Breast epithelium (tissue), 4 donors: ENCODE data around the gene CALR. TPM values are rescaled to one million over a fixed set of nuclear protein-coding genes. Genes with fewer than 3 reads are reported as not detected.
"Not testable (repeated sequence)": the region's sequence is repeated elsewhere in the genome, so short reads cannot be mapped to it uniquely, and the experiment has no call there.

Experiments
- DNase-seq, 2 donors: peaks; one replicate each; pipeline ENCODE4 v3.0.0-alpha.2; 2019; ENCODE audit warnings: low spot score in 2 of 2
- H3K27ac ChIP-seq, 2 donors: fragments of 200-600 bp; sonication (generic) in 1 of 2; one replicate each; pipeline ENCODE4 v1.5.1; 2016 to 2019; ENCODE audit warnings: mild to moderate bottlenecking in 1 of 2
- H3K27me3 ChIP-seq, 2 donors: fragments of 200-600 bp; sonication (generic) in 1 of 2; one replicate each; pipeline versions ENCODE4 v1.5.1 to v1.6.0; 2017 to 2019; ENCODE audit warnings: control low read depth in 1 of 2, mild to moderate bottlenecking in 1 of 2
- H3K36me3 ChIP-seq: fragments of 200-600 bp; one replicate; pipeline ENCODE4 v1.5.1; 2019
- H3K4me1 ChIP-seq, 2 donors: fragments of 200-600 bp; sonication (generic); one replicate each; pipeline ENCODE4 v1.5.1; 2016 to 2019; ENCODE audit warnings: control low read depth in 1 of 2
- H3K4me3 ChIP-seq, 3 donors: fragments of 200-600 bp; sonication (generic); 1 replicate in 2 of 3; 2 replicates in 1 of 3; pipeline ENCODE4 v1.5.1; 2016 to 2019; ENCODE audit warnings: mild to moderate bottlenecking in 3 of 3, moderate library complexity in 2 of 3
- H3K9me3 ChIP-seq, 2 donors: fragments of 200-600 bp; sonication (generic) in 1 of 2; one replicate each; pipeline ENCODE4 v1.5.1; 2016 to 2019; ENCODE audit warnings: control low read depth in 1 of 2
- POLR2A ChIP-seq: fragments of 450-650 bp; IDR thresholded peaks from one replicate; pipeline ENCODE4 v1.6.1; 2016; ENCODE audit warnings: antibody characterized with exemption, mild to moderate bottlenecking, moderate library complexity
- POLR2AphosphoS5 ChIP-seq, 3 donors: sonication (generic); formaldehyde crosslinking; IDR thresholded peaks; one replicate each; pipeline ENCODE4 v1.6.1; 2017; ENCODE audit warnings: antibody characterized with exemption in 3 of 3
- intact Hi-C: fragments of 100-400 bp; cut with DNase I; formaldehyde crosslinking; loops from one replicate; pipeline ENCODE4 v1.15.1; 2023; ENCODE audit warnings: low total_unique reads
- total RNA-seq, 3 donors: library from RNA; depleted of rRNA; stranded (reverse); fragments of >200 nt; gene quantifications; one replicate each; pipeline ENCODE4 v1.1.0, GENCODE V29; 2016
- TF ChIP-seq, protein P1 (sequence below), 3 donors: fragments of 450-650 bp; IDR thresholded peaks; one replicate each; pipeline ENCODE4 v1.5.1; 2016 to 2017; ENCODE audit warnings: antibody characterized with exemption in 3 of 3, mild to moderate bottlenecking in 3 of 3, moderate library complexity in 3 of 3

CALR gene
- total RNA-seq, 3 donors from 2014 or later, result 301 to 410 (median 305) TPM

DNA sequence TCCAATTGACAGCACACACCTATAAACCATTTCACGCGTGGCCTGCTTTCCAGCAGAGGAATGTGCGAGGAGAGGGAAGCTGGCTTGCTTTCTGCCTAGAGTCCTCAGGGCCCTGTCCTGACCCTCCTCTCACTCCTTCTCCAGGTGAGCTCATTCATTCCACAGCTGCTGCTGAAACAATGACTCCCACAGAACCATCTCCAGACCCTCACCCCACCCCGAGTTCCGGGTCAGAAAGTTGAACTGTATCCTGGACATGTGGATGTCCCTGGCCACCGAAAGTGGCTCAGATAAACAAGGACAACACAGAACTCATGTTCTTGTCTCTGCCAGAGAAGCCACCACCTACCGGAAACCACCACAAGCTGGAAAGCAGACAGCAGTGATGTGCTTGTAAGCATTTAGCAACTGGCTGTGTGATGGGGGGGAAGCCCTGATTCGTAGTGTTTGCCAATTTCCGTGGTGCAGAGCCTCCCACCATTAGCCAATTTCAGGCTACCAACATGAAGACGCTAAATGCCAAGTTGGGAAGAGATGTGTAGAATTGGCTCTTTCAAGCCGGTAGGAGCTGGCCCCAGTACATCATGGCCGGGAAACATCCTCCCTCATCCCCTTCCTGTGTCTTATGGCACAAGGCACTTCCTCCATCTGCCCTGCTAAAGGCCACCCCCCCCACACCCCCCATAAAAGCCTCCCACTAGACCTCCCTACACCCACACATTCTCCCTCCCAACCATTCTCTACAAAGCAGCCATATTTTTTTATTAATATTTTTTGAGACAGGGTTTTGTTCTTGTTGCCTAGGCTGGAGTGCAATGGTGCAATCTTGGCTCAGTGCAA, 24.3 kb upstream of the CALR start:
- peak in 1 of 2 donors; percentile 65 for DNase-seq
- no peaks in the 10 kb centered on the region for H3K36me3 ChIP-seq
- peak overlapping the region in 2 of 3 donors; percentile 34 to 40 for H3K4me3 ChIP-seq
- intact Hi-C loops, result no loop called here
- H3K9me3 ChIP-seq, result no peaks in the 10 kb centered on the region
- TF ChIP-seq POLR2A, result no peak
- peak in 2 of 3 donors; percentile 8 to 44 for TF ChIP-seq POLR2AphosphoS5 (IDR thresholded peaks at IDR 0.05)
- TF ChIP-seq, protein P1, sequence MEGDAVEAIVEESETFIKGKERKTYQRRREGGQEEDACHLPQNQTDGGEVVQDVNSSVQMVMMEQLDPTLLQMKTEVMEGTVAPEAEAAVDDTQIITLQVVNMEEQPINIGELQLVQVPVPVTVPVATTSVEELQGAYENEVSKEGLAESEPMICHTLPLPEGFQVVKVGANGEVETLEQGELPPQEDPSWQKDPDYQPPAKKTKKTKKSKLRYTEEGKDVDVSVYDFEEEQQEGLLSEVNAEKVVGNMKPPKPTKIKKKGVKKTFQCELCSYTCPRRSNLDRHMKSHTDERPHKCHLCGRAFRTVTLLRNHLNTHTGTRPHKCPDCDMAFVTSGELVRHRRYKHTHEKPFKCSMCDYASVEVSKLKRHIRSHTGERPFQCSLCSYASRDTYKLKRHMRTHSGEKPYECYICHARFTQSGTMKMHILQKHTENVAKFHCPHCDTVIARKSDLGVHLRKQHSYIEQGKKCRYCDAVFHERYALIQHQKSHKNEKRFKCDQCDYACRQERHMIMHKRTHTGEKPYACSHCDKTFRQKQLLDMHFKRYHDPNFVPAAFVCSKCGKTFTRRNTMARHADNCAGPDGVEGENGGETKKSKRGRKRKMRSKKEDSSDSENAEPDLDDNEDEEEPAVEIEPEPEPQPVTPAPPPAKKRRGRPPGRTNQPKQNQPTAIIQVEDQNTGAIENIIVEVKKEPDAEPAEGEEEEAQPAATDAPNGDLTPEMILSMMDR (IDR thresholded peaks at IDR 0.05), result no peak
- H3K27me3 ChIP-seq, result no peaks in the 10 kb centered on the region
- H3K27ac ChIP-seq, result peak overlapping the region; percentile 92 to 93
- H3K4me1 ChIP-seq, result peaks cover 0 to 12% of the 10 kb centered on the region in 2 donors

DNA sequence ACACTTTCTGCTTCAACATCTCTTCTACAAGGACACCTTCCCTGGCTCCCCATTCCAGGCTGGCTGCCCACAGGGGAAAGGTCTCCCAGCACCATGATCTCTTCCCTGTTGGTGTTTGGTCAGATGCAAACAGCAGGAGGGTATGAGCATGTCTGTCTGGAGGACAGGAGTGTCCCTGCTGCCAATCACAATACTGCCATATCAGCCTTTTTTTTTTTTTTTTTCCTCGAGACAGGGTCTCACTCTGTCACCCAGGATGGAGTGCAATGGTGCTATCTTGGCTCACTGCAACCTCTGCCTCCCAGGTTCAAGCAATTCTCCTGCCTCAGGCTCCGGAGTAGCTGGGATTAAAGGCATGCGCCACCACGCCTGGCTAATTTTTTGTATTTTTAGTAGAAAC, 22.5 kb upstream of the CALR start:
- H3K27me3 ChIP-seq, intact Hi-C loops, H3K27ac ChIP-seq, H3K4me3 ChIP-seq, DNase-seq, H3K36me3 ChIP-seq, H3K9me3 ChIP-seq: not testable (repeated sequence)
- peaks cover 0 to 12% of the 10 kb centered on the region in 2 donors for H3K4me1 ChIP-seq

DNA sequence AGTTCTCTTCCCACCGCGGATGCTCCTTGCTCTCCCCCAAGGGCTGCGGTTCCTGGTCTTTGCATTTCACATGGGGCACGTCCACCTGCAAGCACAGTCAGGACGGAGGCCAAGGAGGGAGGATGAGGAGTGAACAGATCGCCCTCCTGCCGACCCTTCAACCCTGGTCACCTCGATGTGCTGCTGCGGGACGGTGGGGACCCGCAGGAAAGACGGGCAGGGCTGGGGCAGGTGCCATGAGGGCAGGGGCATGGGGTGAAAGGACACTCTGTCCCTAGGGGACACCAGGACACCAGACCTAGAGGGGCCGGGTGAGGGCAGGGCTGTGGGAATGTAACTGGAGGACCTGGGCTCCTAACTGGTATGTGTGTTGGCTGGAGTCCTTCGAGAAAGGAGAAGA, 20.2 kb upstream of the CALR start:
- H3K27me3 ChIP-seq, result no peaks in the 10 kb centered on the region
- H3K9me3 ChIP-seq, result no peaks in the 10 kb centered on the region
- intact Hi-C loops, result no loop called here
- no peak overlapping the region for H3K4me3 ChIP-seq
- DNase-seq, result no peak
- TF ChIP-seq, protein P1 (IDR thresholded peaks at IDR 0.05), result no peak
- TF ChIP-seq POLR2AphosphoS5 (IDR thresholded peaks at IDR 0.05) (no peak), POLR2A (no peak)
- peaks cover 0 to 12% of the 10 kb centered on the region in 2 donors for H3K4me1 ChIP-seq
- H3K27ac ChIP-seq, result no peak overlapping the region
- no peaks in the 10 kb centered on the region for H3K36me3 ChIP-seq

DNA sequence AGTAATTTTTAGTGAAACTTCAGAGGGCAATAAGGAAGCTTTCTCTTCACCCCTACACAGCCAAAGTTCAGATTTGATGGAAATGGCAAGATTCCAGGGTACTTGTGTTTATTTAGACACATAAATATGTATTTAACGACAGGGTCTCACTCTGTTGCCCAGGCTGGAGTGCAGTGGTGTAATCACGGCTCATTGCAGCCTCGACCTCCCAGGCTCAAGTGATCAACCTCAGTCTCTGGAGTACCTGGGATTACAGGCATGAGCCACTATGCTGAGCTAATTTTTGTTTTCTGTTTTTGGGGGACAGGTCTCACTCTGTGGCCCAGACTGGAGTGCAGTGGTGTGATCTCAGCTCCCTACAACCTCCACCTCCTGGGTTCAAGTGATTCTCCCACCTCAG, 17.4 kb upstream of the CALR start:
- no peaks in the 10 kb centered on the region for H3K27me3 ChIP-seq
- H3K4me3 ChIP-seq, result no peak overlapping the region
- DNase-seq, result no peak
- intact Hi-C loops, result no loop called here
- H3K27ac ChIP-seq, result no peak overlapping the region
- peaks cover 10% of the 10 kb centered on the region for H3K36me3 ChIP-seq
- H3K4me1 ChIP-seq, result no peaks in the 10 kb centered on the region
- TF ChIP-seq, protein P1 (IDR thresholded peaks at IDR 0.05), result no peak
- TF ChIP-seq POLR2AphosphoS5 (IDR thresholded peaks at IDR 0.05) (no peak), POLR2A (no peak)
- no peaks in the 10 kb centered on the region for H3K9me3 ChIP-seq

DNA sequence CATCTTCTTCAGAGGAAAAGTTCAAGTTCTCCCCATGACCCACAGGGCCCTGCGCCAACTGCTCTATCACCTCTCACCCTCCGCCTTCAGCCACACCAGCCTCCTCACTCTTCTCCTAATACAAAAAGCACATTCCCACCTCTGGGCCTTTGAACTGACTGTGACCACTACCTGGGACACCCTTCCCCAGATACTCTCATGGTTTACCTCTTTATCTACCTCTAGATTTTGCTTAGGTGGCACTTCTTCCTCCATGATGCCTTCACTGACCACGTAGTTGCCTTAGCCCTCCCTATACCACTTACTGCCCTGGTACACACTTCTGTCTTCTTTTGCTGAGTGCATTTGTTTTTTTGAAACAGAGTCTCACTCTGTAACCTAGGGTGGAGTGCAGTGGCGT, 15.4 kb upstream of the CALR start:
- no peak for TF ChIP-seq POLR2AphosphoS5 (IDR thresholded peaks at IDR 0.05)
- TF ChIP-seq, protein P1 (IDR thresholded peaks at IDR 0.05), result no peak
- no peak for TF ChIP-seq POLR2A
- H3K27ac ChIP-seq, result no peak overlapping the region
- intact Hi-C loops, result no loop called here
- no peak overlapping the region for H3K4me3 ChIP-seq
- H3K36me3 ChIP-seq, result peaks cover 17% of the 10 kb centered on the region
- H3K9me3 ChIP-seq, result no peaks in the 10 kb centered on the region
- DNase-seq, result no peak
- H3K27me3 ChIP-seq, result no peaks in the 10 kb centered on the region
- H3K4me1 ChIP-seq, result no peaks in the 10 kb centered on the region
